ENCODE measurements around the gene B9D1.

The B9D1 gene

DNA sequence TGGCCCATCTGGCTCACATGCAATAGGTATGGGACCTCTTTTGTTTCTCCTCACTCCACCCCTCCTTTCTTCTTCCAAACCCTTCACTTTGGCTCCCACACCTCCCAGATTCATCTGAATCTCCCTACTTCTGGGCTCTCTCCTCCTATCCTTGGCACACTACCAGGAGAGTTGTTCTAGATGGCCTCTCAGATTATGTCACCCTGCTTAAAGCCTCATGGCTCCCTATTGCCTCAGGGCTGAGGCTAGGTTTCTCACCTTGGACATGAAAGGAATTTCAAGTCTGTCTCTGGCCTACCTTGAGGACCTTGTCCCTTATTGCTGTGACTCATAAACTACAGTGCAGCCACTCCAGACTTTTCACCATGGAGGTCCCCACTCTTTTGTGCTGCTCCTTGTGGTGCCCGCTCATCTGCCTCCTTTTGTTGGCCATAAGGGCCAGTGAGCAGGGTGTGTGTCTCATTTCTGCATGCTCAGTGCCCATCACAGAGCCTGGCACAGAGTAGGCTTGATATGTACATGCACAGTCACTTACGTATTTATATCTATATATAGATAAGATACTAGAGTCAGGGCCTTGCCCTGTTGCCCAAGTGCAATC is 25.5 kb upstream of the B9D1 start:
- no peak for DNase-seq

DNA sequence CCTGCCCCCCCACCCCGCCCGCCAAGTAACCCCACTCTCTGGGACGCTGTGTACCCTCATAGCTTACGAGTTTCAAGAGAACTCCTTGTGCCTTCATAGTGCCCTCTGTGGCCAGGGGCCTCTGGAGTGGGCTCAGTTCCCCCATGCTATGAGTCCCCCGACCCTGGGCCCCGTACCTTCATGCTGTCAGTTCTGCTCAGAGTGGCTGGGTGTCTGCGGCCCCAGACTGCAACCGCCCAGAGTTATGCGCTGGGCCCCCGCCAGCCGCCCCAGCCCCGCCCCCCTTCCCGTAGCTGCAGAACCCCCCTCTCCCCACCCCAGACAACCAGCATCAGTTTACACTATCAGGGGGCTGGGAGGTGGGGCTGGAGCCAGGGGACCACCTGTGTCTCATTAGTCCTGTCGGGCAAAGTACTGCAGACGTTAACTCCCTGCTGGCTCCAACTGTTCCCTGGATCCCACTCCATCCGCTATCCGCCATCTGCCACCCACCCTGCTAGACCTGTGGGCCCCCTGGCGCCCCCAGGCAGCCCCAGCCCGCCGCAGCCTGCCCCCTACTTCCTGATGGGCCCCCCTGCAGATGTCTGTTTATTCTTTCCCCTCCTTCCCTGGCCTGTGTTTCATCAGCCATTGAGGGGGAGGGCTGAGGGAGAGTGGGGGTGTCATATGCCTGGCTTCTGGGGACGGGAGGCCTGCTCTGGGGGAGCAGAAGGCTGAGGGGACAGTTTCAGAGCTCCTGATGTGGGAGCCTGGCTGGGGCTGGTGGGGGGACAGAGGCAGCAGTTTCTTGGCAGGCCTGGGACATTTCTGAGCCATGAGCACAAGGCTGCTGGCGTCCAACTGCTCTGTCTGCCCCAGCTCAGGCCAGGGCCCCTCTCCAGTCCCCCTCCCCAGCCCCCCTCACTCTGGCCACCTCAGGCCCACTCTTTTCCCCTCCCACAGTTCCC is 24.7 kb upstream of the B9D1 start, which contains the start of gene MFAP4:
Gene MFAP4 (minus strand): TSS at position 217 of the 947 bp plus-strand sequence. CDS start 35 bp downstream, at position 182.
- DNase-seq, result no peak

GRCh38 chr17:19386051-19386929 is 23.8 kb upstream of the B9D1 start:
- DNase-seq, result no peak

DNA sequence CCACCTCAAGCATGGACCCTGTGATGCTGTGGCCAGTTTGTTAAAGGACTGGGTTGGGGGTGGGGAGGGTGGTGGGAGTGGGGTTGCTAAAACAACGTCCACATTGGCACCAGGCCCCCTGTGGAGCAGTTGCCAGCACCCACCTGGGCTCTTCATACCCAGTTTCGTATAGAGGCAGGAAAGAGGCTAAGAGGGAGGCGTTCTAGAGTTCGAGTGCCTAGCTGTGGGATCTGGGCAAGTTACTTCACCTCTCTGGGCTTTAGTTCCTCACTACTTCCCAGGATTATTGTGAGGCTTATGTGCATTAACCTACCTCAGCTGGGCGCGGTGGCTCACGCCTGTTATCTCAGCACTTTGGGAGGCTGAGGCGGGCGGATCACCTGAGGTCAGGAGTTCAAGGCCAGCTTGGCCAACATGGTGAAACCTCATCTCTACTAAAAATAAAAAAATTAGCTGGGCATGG is 23.0 kb upstream of the B9D1 start:
- no peak for DNase-seq

GRCh38 chr17:19384723-19385391 is 22.3 kb upstream of the B9D1 start:
- no peak for DNase-seq

- DNase-seq, result no peak
These were observed 21.4 kb upstream of the B9D1 start for GRCh38 chr17:19383681-19384470.

GRCh38 chr17:19382531-19383444 is 20.3 kb upstream of the B9D1 start:
- DNase-seq, result no peak

DNA sequence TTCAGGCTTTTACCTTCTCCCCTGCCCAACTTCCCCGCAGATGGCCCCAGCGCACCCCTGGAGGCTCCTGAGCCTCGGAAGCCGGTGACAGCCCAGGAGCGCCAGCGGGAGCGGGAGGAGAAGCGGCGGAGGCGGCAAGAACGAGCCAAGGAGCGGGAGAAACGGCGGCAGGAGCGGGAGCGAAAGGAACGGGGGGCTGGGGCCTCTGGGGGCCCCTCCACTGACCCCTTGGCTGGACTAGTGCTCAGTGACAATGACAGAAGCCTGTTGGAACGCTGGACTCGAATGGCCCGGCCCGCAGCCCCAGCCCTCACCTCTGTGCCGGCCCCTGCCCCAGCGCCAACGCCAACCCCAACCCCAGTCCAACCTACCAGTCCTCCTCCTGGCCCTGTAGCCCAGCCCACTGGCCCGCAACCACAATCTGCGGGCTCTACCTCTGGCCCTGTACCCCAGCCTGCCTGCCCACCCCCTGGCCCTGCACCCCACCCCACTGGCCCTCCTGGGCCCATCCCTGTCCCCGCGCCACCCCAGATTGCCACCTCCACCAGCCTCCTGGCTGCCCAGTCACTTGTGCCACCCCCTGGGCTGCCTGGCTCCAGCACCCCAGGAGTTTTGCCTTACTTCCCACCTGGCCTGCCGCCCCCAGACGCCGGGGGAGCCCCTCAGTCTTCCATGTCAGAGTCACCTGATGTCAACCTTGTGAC is 19.4 kb upstream of the B9D1 start:
- no peak for DNase-seq

DNA sequence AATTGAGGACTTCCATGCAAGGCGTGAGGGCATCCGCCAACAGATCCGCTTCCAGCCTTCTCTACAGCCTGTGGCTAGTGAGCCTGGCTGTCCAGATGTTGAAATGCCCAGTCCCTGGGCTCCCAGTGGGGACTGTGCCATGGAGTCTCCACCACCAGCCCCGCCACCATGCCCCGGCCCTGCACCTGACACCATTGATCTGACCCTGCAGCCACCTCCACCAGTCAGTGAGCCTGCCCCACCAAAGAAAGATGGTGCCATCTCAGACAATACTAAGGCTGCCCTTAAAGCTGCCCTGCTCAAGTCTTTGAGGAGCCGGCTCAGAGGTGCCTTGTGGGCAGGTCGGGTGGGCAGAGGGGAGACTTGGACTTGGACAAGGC is 18.8 kb upstream of the B9D1 start:
- DNase-seq, result no peak

DNA sequence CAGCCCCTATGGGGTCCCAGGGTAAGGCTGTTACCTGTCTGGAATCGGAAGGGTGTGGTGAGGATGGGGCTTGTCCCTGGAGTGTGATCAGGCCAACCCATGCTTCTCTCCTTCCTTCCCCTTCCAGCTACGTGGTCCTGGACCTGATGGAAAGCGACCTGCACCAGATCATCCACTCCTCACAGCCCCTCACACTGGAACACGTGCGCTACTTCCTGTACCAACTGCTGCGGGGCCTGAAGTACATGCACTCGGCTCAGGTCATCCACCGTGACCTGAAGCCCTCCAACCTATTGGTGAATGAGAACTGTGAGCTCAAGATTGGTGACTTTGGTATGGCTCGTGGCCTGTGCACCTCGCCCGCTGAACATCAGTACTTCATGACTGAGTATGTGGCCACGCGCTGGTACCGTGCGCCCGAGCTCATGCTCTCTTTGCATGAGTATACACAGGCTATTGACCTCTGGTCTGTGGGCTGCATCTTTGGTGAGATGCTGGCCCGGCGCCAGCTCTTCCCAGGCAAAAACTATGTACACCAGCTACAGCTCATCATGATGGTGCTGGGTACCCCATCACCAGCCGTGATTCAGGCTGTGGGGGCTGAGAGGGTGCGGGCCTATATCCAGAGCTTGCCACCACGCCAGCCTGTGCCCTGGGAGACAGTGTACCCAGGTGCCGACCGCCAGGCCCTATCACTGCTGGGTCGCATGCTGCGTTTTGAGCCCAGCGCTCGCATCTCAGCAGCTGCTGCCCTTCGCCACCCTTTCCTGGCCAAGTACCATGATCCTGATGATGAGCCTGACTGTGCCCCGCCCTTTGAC is 18.2 kb upstream of the B9D1 start:
- DNase-seq, result no peak

GRCh38 chr17:19379361-19380065 is 17.0 kb upstream of the B9D1 start:
- DNase-seq, result no peak

- DNase-seq, result no peak
These were observed 16.2 kb upstream of the B9D1 start, which contains the start of gene MAPK7 for GRCh38 chr17:19378416-19379360. MAPK7 (plus strand) TSS chr17:19378498; CDS start chr17:19378901, 403 bp downstream.

GRCh38 chr17:19377602-19378415 is 15.3 kb upstream of the B9D1 start:
- peak; percentile 87 for DNase-seq

DNA sequence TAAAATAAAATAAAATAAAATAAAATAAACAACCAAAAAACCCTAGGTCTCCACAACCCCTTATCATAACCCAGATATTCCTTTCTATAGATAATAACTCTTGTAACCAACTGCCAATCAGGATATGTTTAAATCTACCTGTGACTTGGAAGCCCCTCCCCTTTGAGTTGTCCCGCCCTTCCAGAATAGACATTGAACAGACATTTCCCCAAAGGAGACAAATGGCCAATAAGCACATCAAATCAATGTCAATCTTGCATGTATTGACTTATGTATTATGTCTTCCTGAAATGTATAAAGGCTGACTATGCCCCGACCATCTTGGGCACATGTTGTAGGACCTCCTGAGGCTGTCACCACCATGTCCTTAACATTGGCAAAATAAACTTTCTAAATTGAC is 14.3 kb upstream of the B9D1 start:
- DNase-seq, result no peak

- DNase-seq, result no peak
These were observed 13.2 kb upstream of the B9D1 start for GRCh38 chr17:19375732-19376131.

- no peak for DNase-seq
These were observed 11.6 kb upstream of the B9D1 start for GRCh38 chr17:19374136-19374535.

Data from effector CD4-positive, alpha-beta T cell (primary cell).